ENCODE data around the gene VAC14. TPM values are rescaled to one million over a fixed set of nuclear protein-coding genes. Genes with fewer than 3 reads are reported as not detected.

The VAC14 gene
- total RNA-seq, 2 donors from 2014 or later, result 22.1 to 26.5 TPM

- Histone ChIP-seq H3K4me3 (no peak overlapping the region), H3K36me3 (no peaks in the 10 kb centered on the region), H3K9me3 (no peaks in the 10 kb centered on the region), H3K27me3 (no peaks in the 10 kb centered on the region), H3K27ac (peak overlapping the region; percentile 60 to 65), H3K4me1 (peaks cover 0 to 28% of the 10 kb centered on the region in 2 donors)
- DNase-seq (ENCODE audit: low spot score), result no peak
- TF ChIP-seq CTCF (IDR thresholded peaks at IDR 0.05), result no peak
Observed at GRCh38 chr16:70714581-70715054, 86.3 kb downstream of the VAC14 start.

GRCh38 chr16:70713824-70714223 lies 87.1 kb downstream of the VAC14 start:
- no peaks in the 10 kb centered on the region for H3K36me3 ChIP-seq
- H3K27me3 ChIP-seq, result no peaks in the 10 kb centered on the region
- peaks cover 0 to 36% of the 10 kb centered on the region in 2 donors for H3K4me1 ChIP-seq
- no peak overlapping the region for H3K4me3 ChIP-seq
- no peak overlapping the region for H3K27ac ChIP-seq
- H3K9me3 ChIP-seq, result no peaks in the 10 kb centered on the region
- no peak for TF ChIP-seq CTCF (IDR thresholded peaks at IDR 0.05)
- no peak for DNase-seq (ENCODE audit: low spot score)

GRCh38 chr16:70713342-70713741 lies 87.6 kb downstream of the VAC14 start:
- no peak for TF ChIP-seq CTCF (IDR thresholded peaks at IDR 0.05)
- H3K4me3 ChIP-seq, result no peak overlapping the region
- DNase-seq (ENCODE audit: low spot score), result no peak
- H3K9me3 ChIP-seq, result no peaks in the 10 kb centered on the region
- no peaks in the 10 kb centered on the region for H3K27me3 ChIP-seq
- no peaks in the 10 kb centered on the region for H3K36me3 ChIP-seq
- H3K27ac ChIP-seq, result no peak overlapping the region
- peaks cover 0 to 39% of the 10 kb centered on the region in 2 donors for H3K4me1 ChIP-seq

GRCh38 chr16:70712942-70713341 lies 88.0 kb downstream of the VAC14 start:
- H3K27ac ChIP-seq, result no peak overlapping the region
- H3K4me3 ChIP-seq, result no peak overlapping the region
- H3K36me3 ChIP-seq, result no peaks in the 10 kb centered on the region
- peaks cover 0 to 39% of the 10 kb centered on the region in 2 donors for H3K4me1 ChIP-seq
- no peaks in the 10 kb centered on the region for H3K9me3 ChIP-seq
- DNase-seq (ENCODE audit: low spot score), result no peak
- TF ChIP-seq CTCF (IDR thresholded peaks at IDR 0.05), result no peak
- H3K27me3 ChIP-seq, result no peaks in the 10 kb centered on the region

GRCh38 chr16:70712359-70712758 lies 88.6 kb downstream of the VAC14 start:
- Histone ChIP-seq H3K9me3 (no peaks in the 10 kb centered on the region), H3K36me3 (no peaks in the 10 kb centered on the region), H3K27ac (no peak overlapping the region), H3K27me3 (no peaks in the 10 kb centered on the region), H3K4me1 (peaks cover 0 to 44% of the 10 kb centered on the region in 2 donors), H3K4me3 (no peak overlapping the region)
- no peak for DNase-seq (ENCODE audit: low spot score)
- TF ChIP-seq CTCF (IDR thresholded peaks at IDR 0.05), result no peak

Data from right atrium auricular region (tissue), 2 donors.